ENCODE results near the gene ATP1B2.
"Not testable (repeated sequence)": the region's sequence is repeated elsewhere in the genome, so short reads cannot be mapped to it uniquely, and the experiment has no call there.

The ATP1B2 gene, protein sequence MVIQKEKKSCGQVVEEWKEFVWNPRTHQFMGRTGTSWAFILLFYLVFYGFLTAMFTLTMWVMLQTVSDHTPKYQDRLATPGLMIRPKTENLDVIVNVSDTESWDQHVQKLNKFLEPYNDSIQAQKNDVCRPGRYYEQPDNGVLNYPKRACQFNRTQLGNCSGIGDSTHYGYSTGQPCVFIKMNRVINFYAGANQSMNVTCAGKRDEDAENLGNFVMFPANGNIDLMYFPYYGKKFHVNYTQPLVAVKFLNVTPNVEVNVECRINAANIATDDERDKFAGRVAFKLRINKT

DNA sequence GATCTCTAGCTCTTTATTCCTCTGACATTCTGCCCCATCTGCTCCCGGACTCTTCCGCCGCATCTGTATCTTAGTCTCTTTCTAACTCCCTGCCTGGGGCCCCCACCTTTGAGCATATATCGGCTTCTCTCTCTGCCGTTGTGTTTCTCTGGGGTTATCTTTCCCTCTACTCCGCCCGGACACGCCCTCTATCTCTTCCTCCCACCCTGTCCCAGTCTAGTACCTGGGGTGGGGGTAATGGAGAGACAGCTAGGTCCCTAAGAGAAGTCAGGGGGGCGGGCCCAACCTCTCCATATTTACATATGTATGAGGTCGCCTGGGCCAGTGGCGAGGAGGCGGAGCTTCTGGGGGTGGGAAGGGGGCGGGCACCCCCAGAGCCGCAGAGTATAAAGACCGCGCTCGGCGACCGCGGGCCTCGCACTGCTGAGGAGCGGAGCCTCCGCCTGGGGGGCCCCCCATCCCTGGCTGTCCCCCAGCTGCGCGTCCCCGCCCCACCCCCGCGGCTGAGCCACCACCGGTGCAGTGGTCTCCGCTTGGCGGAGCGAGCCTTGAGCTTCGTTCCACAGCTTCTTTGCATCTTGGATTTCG, at the start of gene ATP1B2:
TSS of gene ATP1B2 (plus strand) at position 418 of the 588 bp plus-strand sequence. CDS start 593 bp downstream, outside the sequence.
- peak; percentile 69 for DNase-seq (ENCODE audit: low spot score)

DNA sequence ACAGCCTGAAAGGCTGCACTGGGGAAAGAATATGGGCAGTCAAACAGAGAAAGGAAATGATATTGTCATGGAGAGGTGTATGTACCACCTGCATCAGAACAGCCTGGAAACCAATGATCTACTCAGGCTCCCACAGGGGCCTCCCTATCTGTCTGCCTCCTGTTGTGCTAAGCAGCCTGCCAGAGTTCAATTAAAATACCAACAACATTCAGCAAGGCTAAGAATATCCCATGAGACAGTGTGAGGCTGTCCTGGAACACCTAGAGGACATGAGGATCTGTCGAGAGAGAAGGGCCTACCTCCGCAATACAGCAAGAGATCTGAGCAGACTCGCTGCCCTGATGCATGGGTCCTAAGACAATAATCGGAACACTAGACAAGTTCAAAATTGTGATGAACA, 44.4 kb upstream of the ATP1B2 start:
- no peak for DNase-seq (ENCODE audit: low spot score)

DNA sequence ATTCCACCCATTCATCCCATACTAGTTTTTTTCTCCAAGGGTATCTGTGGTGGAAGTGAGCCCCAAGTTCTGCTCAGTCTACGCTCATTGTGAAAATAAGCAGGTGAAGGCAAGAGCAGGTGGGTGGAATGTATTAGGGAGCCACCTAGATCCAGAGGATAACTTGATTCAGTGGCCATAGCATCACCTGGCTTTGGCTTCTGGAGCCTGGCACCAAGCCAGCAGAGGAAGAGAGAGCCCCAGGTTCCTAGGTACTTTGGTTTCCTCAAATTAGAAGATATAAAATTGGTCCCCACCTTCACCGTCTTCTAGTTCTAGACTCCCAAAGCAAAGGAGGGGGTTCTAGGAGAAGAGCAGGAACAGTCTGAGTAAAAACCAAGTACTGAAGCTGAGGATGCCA, 40.1 kb upstream of the ATP1B2 start:
- DNase-seq (ENCODE audit: low spot score): no peak

DNA sequence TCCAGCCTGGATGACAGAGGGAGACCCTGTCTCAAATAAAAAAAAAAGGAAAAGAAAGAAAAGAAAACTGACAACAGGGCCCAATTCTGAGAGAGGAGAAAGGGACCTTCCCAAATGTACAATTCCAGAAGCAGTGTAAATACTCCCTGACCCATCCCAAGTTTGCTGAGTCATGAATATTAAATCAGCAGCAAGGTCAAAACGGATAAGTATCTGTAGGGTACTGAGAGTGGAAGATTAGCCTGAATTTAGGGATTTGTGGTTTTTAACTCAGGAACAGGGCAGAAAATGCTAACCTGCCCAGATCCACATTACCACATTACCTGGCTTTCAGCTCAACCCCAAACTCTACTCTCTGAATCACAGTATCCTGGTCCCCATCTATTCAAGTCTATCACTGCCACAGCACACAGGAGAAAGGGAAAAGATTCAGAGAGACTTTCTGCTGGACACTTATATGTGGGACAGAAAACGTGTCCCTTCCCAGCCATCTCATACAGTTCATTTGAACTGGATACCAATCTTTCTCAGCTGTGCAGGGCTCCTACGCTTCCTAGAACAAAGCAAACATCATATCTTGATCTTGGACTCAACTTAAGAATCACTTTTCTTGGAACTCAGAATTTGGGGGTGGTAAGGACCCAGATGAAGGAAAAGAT, 39.0 kb upstream of the ATP1B2 start:
- no peak for DNase-seq (ENCODE audit: low spot score)

DNA sequence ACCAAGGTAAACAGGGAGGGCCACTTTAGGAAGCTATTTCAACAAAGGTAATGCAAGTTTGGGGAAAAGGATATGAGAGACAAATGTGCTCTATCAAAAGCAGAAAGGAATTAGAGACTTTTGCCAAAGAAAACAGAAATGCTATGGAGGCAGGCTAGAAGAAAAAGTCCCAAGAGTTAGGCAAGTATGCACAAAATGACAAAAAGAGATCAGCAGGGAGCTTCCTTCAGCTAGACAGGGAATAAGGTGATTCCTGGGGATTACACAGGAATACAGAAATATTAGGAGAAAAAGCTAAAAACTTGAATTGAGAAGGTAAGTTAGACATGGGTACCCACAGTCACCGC, 38.5 kb upstream of the ATP1B2 start:
- no peak for DNase-seq (ENCODE audit: low spot score)

DNA sequence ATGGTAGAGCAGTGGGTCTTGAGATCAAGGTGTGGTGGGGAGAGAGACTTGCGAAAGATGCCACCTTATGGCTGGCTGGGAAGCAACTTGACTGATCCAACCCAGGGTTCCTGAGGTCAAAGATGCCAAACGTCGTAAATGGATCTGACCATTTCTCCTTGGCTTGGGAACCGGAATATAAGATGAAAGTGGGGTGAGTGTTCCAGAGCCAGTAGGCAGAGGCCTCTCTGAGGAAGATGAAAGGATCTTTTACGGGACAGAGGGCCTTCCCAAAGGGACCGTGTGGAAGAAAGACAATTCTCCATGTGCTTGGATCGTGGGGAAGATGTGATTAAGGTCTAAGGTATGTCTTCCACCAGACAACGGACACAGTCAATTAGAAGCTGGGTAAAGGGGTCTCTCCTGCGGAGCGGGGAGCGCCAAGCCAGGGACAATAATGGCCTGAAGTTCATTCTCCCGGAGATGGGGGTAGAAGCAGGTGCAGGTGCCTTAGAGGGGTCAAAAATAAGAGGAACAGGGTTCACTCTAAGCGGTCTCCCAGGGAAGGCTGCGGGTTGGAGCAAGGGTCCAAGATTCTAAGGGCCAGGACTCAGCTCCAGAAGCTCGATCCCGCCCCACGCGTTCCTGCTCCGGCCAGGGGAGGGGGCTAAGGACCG, 36.8 kb upstream of the ATP1B2 start:
- DNase-seq (ENCODE audit: low spot score): no peak

DNA sequence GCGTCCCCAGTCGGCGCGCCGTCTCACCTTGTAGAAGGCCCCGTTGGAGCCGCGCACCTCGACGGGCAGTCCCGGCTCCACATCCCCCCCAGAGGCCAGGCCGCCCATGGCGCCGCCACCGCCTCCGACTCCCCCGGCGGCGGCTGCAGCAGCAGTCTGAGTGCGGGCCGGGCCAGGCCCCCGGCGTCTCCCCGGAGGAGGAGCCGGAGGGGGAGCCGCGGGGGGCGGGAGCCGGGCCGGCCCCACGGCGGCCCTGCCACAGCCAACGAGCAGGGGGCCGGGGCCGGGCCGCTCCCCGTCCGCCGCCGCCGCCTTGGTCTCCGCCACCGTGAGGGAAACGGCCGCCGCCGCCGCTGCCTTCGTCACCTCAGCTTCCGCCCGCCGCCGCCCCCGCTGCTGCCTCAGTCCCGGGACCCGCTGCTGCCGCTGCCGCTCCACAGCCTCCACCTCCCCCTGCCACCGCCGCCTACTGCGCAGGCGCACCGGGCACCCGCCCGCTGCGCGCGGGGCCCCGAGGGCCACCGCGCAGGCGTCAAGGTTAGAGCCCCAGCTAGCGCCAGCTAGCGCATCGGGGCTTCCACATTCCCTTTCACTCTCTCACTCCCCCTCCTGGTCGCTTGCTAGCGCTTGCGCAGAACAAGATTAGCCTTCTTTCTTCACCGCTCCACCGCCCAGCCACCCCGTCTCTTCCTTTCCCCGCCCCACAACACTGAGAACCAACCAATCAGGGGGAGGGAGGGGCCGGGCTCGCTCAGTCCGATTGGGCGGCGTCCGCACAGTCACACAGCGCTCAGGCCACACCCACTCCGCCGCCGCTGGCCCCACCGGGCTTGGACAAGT, 36.1 kb upstream of the ATP1B2 start, which contains the start of gene FXR2:
TSS of gene FXR2 (minus strand) at position 473 of the 840 bp plus-strand sequence. CDS start at position 108, 365 bp downstream.
- DNase-seq (ENCODE audit: low spot score): peak; percentile 97

DNA sequence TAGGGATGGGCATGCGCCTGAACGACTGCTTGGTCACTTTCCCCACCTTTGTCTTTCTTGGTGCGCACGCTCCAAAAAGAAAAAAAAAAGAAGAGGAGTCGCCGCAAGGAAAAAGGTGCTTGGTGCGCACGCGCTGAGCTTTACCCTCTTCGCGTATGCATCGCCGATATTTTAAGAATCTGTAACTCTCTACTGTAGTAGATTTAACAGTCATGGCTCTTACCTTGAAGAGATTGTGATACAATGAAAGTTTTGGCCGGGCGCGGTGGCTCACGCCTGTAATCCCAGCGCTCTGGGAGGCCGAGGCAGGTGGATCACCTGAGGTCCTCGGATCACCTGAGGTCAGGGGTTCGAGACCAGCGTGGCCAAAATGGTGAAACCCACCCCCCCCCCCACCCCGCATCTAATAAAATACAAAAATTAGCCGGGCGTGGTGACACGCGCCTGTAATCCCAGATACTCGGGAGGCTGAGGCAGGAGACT, 35.4 kb upstream of the ATP1B2 start:
- no peak for DNase-seq (ENCODE audit: low spot score)

DNA sequence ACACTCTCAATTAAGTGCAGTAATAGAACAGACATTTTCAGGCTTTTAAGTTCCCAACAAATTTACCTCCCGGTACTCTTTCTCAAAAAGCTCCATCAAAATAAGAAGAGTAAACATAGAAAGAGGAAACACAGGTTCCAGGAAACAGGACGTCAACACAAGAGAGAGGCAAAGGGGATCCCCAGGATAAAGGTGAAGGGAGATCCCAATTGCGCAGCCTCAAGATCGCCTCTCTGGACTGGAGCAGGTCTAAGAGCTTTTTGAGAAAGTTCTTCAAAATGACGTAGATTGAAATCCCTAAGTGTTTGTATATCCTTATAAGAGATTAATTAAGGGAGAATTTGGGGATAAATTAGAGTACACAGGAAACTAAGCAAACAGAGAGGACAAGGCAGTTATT, 32.1 kb upstream of the ATP1B2 start:
- no peak for DNase-seq (ENCODE audit: low spot score)

DNA sequence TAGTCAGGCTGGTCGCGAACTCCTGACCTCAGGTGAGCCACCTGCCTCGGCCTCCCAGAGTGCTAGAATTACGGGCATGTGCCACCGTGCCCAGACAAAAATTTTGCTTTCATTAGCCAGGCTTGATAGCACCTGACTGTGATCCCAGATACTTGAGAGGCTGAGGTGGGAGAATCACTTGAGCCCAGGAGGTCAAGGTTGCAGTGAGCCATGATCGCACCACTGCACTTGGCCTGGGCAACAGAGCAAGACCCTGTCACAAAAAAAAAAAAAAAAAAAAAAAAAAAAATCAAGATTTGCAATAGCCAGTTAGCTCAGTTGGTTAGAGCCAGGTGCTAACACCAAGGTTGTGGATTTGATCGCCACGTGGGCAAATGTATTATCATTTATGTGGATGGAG, 29.9 kb upstream of the ATP1B2 start:
- DNase-seq (ENCODE audit: low spot score): no peak

DNA sequence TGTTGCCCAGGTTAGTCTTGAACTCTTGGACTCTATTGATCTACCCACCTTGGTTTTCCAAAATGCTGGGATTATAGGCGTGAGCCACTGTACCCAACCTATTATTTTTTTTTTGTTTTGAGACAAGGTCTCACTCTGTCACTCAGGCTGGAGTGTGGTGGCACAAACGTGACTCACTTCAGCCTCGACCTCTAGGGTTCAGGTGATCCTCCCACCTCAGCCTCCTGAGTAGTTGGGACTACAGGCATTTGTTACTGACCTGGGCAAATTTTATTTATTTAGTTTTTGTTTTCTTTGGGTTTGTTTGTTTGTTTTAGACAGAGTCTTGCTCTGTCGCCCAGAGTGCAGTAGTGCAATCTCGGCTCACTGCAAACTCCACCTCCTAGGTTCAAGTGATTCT, 27.1 kb upstream of the ATP1B2 start:
- no peak for DNase-seq (ENCODE audit: low spot score)

DNA sequence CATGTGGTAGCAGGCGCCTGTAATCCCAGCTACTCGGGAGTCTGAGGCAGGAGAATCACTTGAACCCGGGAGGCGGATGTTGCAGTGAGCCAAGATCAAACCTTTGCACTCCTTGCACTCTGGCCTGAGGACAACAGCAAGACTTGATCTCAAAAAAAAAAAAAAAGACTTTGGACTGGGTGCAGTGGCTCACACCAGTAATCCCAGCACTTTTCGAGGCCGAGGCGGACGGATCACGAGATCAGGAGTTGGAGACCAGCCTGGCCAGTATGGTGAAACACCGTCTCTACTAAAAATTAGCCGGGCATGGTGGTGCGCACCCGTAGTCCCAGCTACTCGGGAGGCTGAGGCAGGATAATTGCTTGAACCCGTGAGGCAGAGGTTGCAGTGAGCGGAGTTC, 25.0 kb upstream of the ATP1B2 start:
- not testable (repeated sequence) for DNase-seq (ENCODE audit: low spot score)

DNA sequence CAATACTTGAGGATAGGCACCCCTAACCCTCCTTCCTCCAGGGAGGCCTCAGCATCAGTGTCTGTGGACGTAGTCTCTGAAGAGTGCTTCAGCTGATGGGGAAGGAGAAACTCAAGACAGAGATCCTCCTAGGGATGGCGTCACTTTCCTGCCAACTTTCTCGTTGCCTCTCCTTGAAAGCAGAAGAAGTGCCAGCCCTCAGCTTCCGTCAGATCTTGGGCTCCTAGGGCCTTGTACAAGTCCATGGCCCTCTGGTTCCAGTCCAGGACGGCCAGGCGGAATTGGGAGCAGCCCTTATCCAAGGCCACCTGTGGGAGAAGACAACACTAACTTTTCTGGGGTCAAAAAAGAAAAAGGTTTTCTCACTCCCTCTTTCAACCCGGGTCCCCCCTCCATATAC, 24.4 kb upstream of the ATP1B2 start:
- DNase-seq (ENCODE audit: low spot score): no peak

DNA sequence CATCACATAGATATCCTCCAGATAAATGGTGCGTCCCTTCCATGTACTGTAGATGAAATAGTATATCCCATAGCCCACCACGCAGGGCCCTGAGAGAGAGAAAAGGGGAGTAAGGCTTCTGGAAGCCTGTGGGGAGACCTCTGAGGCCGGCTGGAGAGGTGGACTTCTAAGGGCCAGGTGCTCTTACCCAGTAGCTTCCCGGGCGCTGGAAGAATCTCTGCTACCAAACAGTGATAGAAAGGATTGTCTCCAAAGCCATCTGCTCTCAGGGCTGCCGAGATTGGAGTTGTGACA, 23.8 kb upstream of the ATP1B2 start:
- DNase-seq (ENCODE audit: low spot score): no peak

DNA sequence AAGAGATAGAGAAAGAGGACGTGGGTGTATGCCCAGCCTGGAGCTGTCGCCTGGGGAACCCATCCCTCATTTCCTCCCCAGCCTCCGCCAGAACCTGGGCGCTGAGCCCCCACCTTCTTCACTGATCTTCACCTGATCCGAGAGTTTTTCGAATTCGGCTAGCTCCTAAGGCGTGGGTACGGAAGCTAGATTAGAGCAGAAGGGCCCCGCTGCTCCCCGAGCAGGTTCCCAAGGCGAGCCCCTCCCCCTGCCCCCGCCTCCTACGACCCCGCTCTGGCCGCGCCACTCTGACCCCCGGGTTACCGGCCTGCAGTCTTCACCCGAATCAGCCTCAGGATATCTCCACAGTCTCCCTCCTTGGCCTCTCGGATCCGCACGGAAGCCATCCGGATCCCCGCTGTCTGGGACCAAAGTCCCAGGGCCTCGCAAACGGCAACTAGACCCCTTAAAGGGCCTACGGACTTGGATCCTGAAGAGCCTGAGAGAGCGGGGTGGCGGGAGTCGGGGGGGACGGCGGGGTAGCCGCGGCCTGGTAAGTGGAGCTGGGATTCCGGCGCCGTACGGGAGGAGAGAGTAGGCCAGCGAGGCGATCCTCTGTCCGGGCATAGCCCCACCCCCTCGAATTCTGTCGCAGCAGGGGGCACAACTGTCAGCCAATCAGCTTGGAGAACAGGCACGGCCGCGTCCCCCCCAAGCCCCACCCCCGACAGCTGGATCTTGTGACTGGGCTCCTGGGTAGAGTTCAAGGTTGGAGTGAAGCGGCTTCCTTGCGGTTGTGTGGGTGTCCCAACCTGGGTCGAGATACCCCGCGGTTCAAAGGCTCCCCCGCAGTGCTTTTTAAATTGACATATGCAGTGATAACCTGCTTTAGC, 23.2 kb upstream of the ATP1B2 start, which contains the start of gene SAT2:
TSS of gene SAT2 (minus strand) at position 572 of the 872 bp plus-strand sequence. CDS start at position 386, 186 bp downstream.
- DNase-seq (ENCODE audit: low spot score): peak; percentile 78

DNA sequence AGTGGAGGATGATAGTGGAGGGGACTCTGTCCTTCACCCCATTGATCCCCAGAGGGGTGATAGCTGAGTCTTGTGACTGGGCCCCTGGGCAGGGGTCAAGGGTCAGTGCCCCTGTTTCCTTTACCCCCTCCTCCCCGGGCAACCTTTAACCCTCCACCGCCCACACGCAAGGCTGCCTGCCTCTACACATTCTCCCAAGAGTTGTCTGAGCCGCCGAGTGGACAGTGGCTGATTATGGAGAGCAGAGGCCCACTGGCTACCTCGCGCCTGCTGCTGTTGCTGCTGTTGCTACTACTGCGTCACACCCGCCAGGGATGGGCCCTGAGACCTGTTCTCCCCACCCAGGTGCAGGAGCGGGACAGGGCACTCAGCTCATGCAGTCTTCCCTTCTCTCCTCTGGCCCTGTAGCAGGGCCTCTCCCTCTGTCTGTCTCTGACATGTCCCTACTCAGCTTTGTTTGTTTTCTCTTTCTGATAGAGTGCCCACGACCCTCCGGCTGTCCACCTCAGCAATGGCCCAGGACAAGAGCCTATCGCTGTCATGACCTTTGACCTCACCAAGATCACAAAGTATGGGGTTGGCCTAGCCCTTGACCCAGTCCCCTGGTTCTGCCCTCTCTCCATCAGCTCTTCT, 20.7 kb upstream of the ATP1B2 start, which contains the start of gene SHBG:
TSS of gene SHBG (plus strand) at position 197 of the 633 bp plus-strand sequence. CDS start at position 235, 38 bp downstream.
- no peak for DNase-seq (ENCODE audit: low spot score)

DNA sequence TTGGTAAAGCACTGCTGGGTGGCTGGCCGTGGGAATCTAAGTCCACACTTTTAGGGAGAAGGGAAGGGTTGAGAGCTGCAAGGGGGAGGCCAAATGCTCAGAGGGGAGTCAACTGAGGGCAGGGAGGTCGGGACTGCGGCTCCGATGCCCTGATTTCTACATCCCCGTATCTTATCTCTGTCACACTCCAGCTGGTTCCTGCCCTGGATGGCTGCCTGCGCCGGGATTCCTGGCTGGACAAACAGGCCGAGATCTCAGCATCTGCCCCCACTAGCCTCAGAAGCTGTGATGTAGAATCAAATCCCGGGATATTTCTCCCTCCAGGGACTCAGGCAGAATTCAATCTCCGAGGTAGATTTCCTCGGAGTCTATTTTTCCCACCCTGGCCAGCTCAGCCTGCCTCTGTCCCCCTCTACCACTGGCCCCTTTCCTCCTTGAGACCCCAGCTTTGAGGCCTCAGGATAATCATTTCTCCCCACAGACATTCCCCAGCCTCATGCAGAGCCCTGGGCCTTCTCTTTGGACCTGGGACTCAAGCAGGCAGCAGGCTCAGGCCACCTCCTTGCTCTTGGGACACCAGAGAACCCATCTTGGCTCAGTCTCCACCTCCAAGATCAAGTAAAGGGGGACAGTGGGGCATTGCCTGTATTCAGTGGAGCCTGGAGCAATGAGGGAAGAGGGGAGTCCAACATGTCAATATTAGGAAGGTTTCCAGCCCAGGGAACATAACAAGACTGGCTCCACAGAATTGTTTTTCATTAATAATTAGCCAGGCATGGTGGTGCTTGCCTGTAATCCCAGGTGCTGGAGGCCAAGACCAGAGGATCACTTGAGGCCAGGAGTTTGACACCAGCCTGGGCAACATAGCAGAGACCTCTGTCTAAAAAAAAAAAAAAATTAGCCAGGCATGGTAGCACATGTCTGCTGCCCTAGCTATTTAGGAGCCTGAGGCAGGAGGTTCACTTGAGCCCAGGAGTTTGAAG, 19.0 kb upstream of the ATP1B2 start:
- no peak for DNase-seq (ENCODE audit: low spot score)

DNA sequence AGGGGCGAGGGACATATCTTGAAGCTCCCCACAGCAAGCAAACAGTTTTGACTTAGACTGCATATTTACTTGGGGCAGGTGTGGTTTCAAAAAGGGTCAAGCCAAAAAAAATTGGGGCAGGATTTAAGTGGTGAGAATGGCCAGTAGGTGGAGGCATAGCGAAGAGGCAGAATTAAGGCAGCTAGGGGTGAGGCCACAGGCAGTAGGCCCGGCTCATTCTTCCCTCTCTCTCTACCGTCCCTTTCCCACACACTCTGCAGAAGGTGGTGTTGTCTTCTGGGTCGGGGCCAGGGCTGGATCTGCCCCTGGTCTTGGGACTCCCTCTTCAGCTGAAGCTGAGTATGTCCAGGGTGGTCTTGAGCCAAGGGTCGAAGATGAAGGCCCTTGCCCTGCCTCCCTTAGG, 18.2 kb upstream of the ATP1B2 start:
- peak; percentile 63 for DNase-seq (ENCODE audit: low spot score)

DNA sequence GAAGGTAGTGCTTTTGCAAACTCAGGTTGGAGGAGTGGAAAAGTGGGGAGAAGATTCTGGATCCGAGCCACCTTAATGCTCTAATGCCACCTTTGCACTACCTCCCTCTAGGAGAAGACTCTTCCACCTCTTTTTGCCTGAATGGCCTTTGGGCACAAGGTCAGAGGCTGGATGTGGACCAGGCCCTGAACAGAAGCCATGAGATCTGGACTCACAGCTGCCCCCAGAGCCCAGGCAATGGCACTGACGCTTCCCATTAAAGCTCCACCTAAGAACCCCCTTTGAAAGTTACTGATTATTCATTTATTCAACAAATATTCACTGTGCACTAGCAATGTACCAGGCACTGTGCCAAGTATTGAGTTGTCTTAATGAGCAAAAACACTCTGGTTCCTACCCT, 17.6 kb upstream of the ATP1B2 start:
- DNase-seq (ENCODE audit: low spot score): no peak
